ENCODE measurements around the gene GPR143.

GRCh38 chrX:9710332-9710731, 55.3 kb downstream of the GPR143 start:
- TF ChIP-seq CTCF (IDR thresholded peaks at IDR 0.05; ENCODE audit: borderline replicate concordance, extremely low read depth, low read length, poor library complexity, severe bottlenecking): no peak
- TF ChIP-seq EZH2 (IDR thresholded peaks at IDR 0.05; ENCODE audit: borderline replicate concordance, low read depth, low read length, severe bottlenecking): no peak
